Lung (tissue), 12 donors: ENCODE measurements around the gene LTBP2. TPM values are rescaled to one million over a fixed set of nuclear protein-coding genes. Genes with fewer than 3 reads are reported as not detected.

Experiments
- ATAC-seq: fragments of 200-7000 bp; cut with Tn5 transposase; one replicate; pipeline ENCODE4 v1.9.1; 2020; ENCODE audit warnings: moderate number of reproducible peaks; ENCODE audit not compliant: insufficient read depth, low FRiP score
- DNase-seq, 3 donors: peaks; one replicate each; pipeline ENCODE4 v3.0.0-alpha.2; 2013 to 2017
- H3K27ac ChIP-seq, 2 donors: one replicate each; pipeline ENCODE4 v1.5.1; 2013; ENCODE audit warnings: mild to moderate bottlenecking in 2 of 2, moderate library complexity in 2 of 2, control low read depth in 1 of 2, inconsistent platforms in 1 of 2, low read depth in 1 of 2, low read length in 1 of 2
- H3K27me3 ChIP-seq, 3 donors: one replicate each; pipeline ENCODE4 v1.5.1; 2013; ENCODE audit warnings: low read length in 2 of 3; ENCODE audit not compliant: control insufficient read depth in 3 of 3, insufficient read depth in 3 of 3
- H3K36me3 ChIP-seq, 4 donors: one replicate each; pipeline ENCODE4 v1.5.1; 2013; ENCODE audit warnings: low read length in 4 of 4, mild to moderate bottlenecking in 1 of 4, moderate library complexity in 1 of 4; ENCODE audit not compliant: control insufficient read depth in 4 of 4, insufficient read depth in 4 of 4
- H3K4me1 ChIP-seq, 5 donors: one replicate each; pipeline ENCODE4 v1.5.1; 2013; ENCODE audit warnings: low read length in 5 of 5, mild to moderate bottlenecking in 2 of 5, moderate library complexity in 1 of 5; ENCODE audit not compliant: control insufficient read depth in 5 of 5, insufficient read depth in 5 of 5
- H3K4me3 ChIP-seq: one replicate; pipeline ENCODE4 v1.5.1; 2013; ENCODE audit warnings: mild to moderate bottlenecking, control low read depth, moderate library complexity
- H3K9ac ChIP-seq, 2 donors: one replicate each; pipeline ENCODE4 v1.5.1; 2013; ENCODE audit warnings: low read length in 2 of 2, control low read depth in 1 of 2; ENCODE audit not compliant: insufficient read depth in 1 of 2
- H3K9me3 ChIP-seq, 4 donors: one replicate each; pipeline ENCODE4 v1.5.1; 2013; ENCODE audit warnings: low read length in 3 of 4, mild to moderate bottlenecking in 1 of 4, moderate library complexity in 1 of 4; ENCODE audit not compliant: control insufficient read depth in 4 of 4, insufficient read depth in 3 of 4
- CTCF ChIP-seq: IDR thresholded peaks from 2 replicates; pipeline ENCODE4 v1.5.1; 2012; ENCODE audit warnings: mild to moderate bottlenecking; ENCODE audit errors: control extremely low read depth, extremely low read depth
- WGBS, 2 donors: extraction: QIAGEN DNeasy Blood & Tissue Kit; methylation state at CpG; one replicate each; pipeline ENCODE4 v1.1.7; 2013; 5-methylcytosine and 5-hydroxymethylcytosine counted together
- polyA plus RNA-seq, 2 donors: library from polyadenylated mRNA; stranded (reverse); fragments of 200-250 nt; gene quantifications; one replicate each; pipeline ENCODE4 v1.2.1, GENCODE V29; 2013
- total RNA-seq, 2 donors: library from RNA; depleted of rRNA in 1 of 2; stranded (reverse); fragments of >200 nt in 1 of 2; gene quantifications; one replicate each; pipeline ENCODE4 v1.2.1, GENCODE V29; 2014 to 2021
- donor health status: control.
- donor health status: control.
- donor health status: Bipolar disorder and iron deficiency.
- donor health status: healthy.
- donor health status: DM: yes; HTN: yes; CAD: no.

LTBP2 gene
- total and polyA plus RNA-seq, 4 donors, result 13.2 to 78.4 (median 25.8) TPM

- peak overlapping the region in 1 of 2 donors; percentile 43 for H3K27ac ChIP-seq
- H3K4me3 ChIP-seq, result no peak overlapping the region
- no peak for TF ChIP-seq CTCF
- no peaks in the 10 kb centered on the region for H3K27me3 ChIP-seq
- no peak overlapping the region for H3K9ac ChIP-seq
- no peak for ATAC-seq
- no peaks in the 10 kb centered on the region for H3K9me3 ChIP-seq
- H3K36me3 ChIP-seq, result no peaks in the 10 kb centered on the region
- 78 to 87% methylated on average over 15 of the region's 15 CpGs for WGBS, 2 donors
- no peak for DNase-seq
- H3K4me1 ChIP-seq, result peaks cover 0 to 7% (median 0%) of the 10 kb centered on the region in 5 donors
Measured at GRCh38 chr14:74630881-74631690, 19.0 kb upstream of the LTBP2 start.

GRCh38 chr14:74628418-74628817 is 16.4 kb upstream of the LTBP2 start:
- Histone ChIP-seq H3K9ac (no peak overlapping the region), H3K36me3 (no peaks in the 10 kb centered on the region), H3K4me1 (peaks cover 0 to 7% (median 0%) of the 10 kb centered on the region in 5 donors), H3K27me3 (no peaks in the 10 kb centered on the region), H3K27ac (no peak overlapping the region), H3K4me3 (no peak overlapping the region), H3K9me3 (no peaks in the 10 kb centered on the region)
- 68 to 80% methylated on average over 5 of the region's 5 CpGs for whole genome bisulfite sequencing, 2 donors
- ATAC-seq, result no peak
- no peak for TF ChIP-seq CTCF
- no peak for DNase-seq

GRCh38 chr14:74627076-74627475 is 15.0 kb upstream of the LTBP2 start:
- no peak for ATAC-seq
- no peak overlapping the region for H3K4me3 ChIP-seq
- no peaks in the 10 kb centered on the region for H3K9me3 ChIP-seq
- H3K27ac ChIP-seq, result no peak overlapping the region
- H3K4me1 ChIP-seq, result peaks cover 0 to 7% (median 0%) of the 10 kb centered on the region in 5 donors
- no peak for DNase-seq
- H3K36me3 ChIP-seq, result no peaks in the 10 kb centered on the region
- H3K27me3 ChIP-seq, result no peaks in the 10 kb centered on the region
- no peak overlapping the region for H3K9ac ChIP-seq
- TF ChIP-seq CTCF, result no peak
- WGBS, 2 donors, result 31 to 55% methylated on average over 8 of the region's 8 CpGs
